Neural crest cell (in vitro differentiated cells): ENCODE results near the gene TRPC4AP. TPM values are rescaled to one million over a fixed set of nuclear protein-coding genes. Genes with fewer than 3 reads are reported as not detected.

Experiments
- DNase-seq: peaks from one replicate; pipeline ENCODE4 v3.0.0; 2021; ENCODE audit warnings: low read depth, mixed read lengths, low spot score
- H3K27ac Mint-ChIP-seq: one replicate; pipeline ENCODE4 v1.8.0; 2021; ENCODE audit warnings: mild to moderate bottlenecking, mixed read lengths; ENCODE audit not compliant: unreplicated experiment
- H3K27me3 Mint-ChIP-seq: 2 replicates; pipeline ENCODE4 v1.8.0; 2021; ENCODE audit warnings: low read depth, mild to moderate bottlenecking, mixed read lengths
- H3K36me3 Mint-ChIP-seq: 2 replicates; pipeline ENCODE4 v1.8.0; 2021; ENCODE audit warnings: low read depth, mild to moderate bottlenecking, mixed read lengths
- H3K4me1 Mint-ChIP-seq: 2 replicates; pipeline ENCODE4 v1.8.0; 2021; ENCODE audit warnings: mixed read lengths
- H3K4me3 Mint-ChIP-seq: one replicate; pipeline ENCODE4 v1.8.0; 2021; ENCODE audit warnings: mild to moderate bottlenecking, mixed read lengths
- H3K9me3 Mint-ChIP-seq: 2 replicates; pipeline ENCODE4 v1.8.0; 2021; ENCODE audit warnings: mixed read lengths
- CTCF ChIP-seq: fragments of 200-600 bp; sonication (generic); conservative IDR thresholded peaks from 2 replicates; pipeline ENCODE4 v1.5.0; 2021; ENCODE audit warnings: antibody characterized with exemption, mild to moderate bottlenecking
- total RNA-seq: library from RNA; stranded (reverse); gene quantifications from 2 replicates; pipeline ENCODE4 v1.2.1, GENCODE V29; 2021

Gene TRPC4AP
- total RNA-seq, 1 donor from 2014 or later: 96.2 TPM

DNA sequence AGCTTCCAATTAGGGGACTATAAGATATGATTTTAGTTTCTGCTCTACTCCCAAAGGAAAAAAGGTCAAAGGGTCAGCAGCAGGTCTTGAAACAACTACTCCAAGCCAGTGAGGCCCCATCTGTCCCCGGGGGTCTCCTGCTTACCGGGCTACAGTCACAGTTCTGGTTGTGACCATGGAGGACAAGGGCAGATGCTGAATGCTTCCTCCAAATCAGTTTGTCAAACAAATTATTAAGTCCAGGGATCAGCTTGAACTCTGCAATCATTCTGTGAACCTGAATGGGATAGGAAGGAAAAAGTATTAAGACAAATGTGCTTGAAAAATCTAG, 76.8 kb downstream of the TRPC4AP start:
- Mint-ChIP-seq H3K4me3 (peak overlapping the region; percentile 13), H3K27me3 (no peaks in the 10 kb centered on the region), H3K36me3 (peaks cover 25% of the 10 kb centered on the region), H3K9me3 (no peaks in the 10 kb centered on the region), H3K27ac (peak overlapping the region; percentile 97), H3K4me1 (peaks cover 36% of the 10 kb centered on the region)
- no peak for DNase-seq
- no peak for TF ChIP-seq CTCF

DNA sequence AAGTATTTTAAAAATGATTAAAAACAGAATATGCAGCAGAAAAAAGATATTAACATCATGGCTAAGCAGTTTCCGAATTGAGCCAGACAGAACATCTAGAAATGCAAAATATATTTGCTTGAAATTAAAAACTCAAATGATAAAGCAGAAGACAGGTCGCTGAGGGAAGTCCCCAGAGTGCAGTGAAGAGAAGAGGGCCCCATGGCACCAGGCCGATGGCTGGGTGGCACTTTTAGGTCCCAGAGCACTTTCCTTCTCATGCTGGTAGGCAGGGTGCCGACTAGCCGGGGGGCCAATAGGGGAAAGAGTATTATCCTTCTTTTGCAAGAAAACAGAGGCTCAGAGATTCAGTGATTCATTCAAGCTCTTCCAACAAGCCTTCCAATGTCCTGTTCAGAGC, 78.1 kb downstream of the TRPC4AP start:
- no peak for DNase-seq
- H3K36me3 Mint-ChIP-seq: peaks cover 26% of the 10 kb centered on the region
- H3K27me3 Mint-ChIP-seq: no peaks in the 10 kb centered on the region
- TF ChIP-seq CTCF: no peak
- peaks cover 36% of the 10 kb centered on the region for H3K4me1 Mint-ChIP-seq
- no peak overlapping the region for H3K4me3 Mint-ChIP-seq
- H3K9me3 Mint-ChIP-seq: no peaks in the 10 kb centered on the region
- peak overlapping the region; percentile 97 for H3K27ac Mint-ChIP-seq

- peak overlapping the region; percentile 29 for H3K4me3 Mint-ChIP-seq
- H3K4me1 Mint-ChIP-seq: peaks cover 36% of the 10 kb centered on the region
- no peak for DNase-seq
- H3K36me3 Mint-ChIP-seq: peaks cover 31% of the 10 kb centered on the region
- no peaks in the 10 kb centered on the region for H3K9me3 Mint-ChIP-seq
- no peaks in the 10 kb centered on the region for H3K27me3 Mint-ChIP-seq
- no peak for TF ChIP-seq CTCF
- H3K27ac Mint-ChIP-seq: peak overlapping the region; percentile 97
These were observed 78.9 kb downstream of the TRPC4AP start for GRCh38 chr20:35013421-35014411.

DNA sequence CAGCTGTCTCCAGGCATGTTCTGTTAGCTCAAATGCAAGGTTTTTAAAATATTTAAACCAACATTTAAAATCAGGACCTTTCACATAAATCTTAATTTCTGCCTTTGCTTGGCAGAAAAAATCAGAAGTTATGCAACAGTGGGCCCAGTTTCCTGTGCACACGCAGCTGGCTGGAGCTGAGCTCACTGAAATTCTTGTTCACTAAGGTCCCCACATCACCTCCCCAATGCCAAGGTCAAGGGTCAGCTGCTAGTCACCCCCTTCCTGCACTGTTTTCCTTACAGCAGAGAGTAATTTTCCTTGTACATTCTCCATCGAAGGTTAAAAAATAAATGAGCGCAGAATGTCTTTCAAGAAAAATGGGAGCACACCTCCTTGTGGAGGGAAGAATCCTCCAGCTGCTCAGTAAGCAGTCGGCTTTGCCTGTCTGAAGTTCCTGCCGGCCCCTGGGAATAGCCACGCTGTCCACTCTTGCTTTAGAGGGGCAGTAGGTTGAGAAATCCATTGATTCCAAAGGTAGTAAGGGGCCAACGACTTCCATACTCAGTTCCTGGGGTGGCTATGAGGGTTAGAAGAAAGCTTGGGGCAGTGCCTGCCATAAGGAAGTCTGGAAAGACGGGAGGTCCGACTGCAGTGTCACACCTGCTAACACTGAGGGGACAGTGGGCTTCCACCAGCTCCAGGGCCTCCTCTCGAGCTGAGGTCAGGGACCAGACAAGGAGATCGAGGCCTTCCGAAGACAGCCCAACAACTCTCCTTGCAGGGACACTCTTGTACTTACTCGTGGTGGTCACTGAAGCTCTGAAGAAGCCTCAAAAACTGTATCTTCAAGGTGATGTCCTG, 80.2 kb downstream of the TRPC4AP start:
- TF ChIP-seq CTCF: no peak
- H3K27me3 Mint-ChIP-seq: no peaks in the 10 kb centered on the region
- peaks cover 40% of the 10 kb centered on the region for H3K36me3 Mint-ChIP-seq
- H3K4me1 Mint-ChIP-seq: peaks cover 36% of the 10 kb centered on the region
- H3K27ac Mint-ChIP-seq: peak overlapping the region; percentile 31
- H3K9me3 Mint-ChIP-seq: no peaks in the 10 kb centered on the region
- no peak for DNase-seq
- H3K4me3 Mint-ChIP-seq: no peak overlapping the region

- H3K4me1 Mint-ChIP-seq: peaks cover 34% of the 10 kb centered on the region
- H3K4me3 Mint-ChIP-seq: no peak overlapping the region
- H3K9me3 Mint-ChIP-seq: no peaks in the 10 kb centered on the region
- no peak for DNase-seq
- TF ChIP-seq CTCF: no peak
- H3K27me3 Mint-ChIP-seq: no peaks in the 10 kb centered on the region
- H3K27ac Mint-ChIP-seq: peak overlapping the region; percentile 60
- peaks cover 40% of the 10 kb centered on the region for H3K36me3 Mint-ChIP-seq
These were observed 80.9 kb downstream of the TRPC4AP start for GRCh38 chr20:35011589-35012226.
